GM21717 (cell line): ENCODE results near the gene PRM3.

Experiments
- ATAC-seq: cut with Tn5 transposase; IDR thresholded peaks from one replicate; pipeline ENCODE4 v1.9.1; 2021; ENCODE audit warnings: mild to moderate bottlenecking, moderate library complexity; ENCODE audit not compliant: unreplicated experiment

Gene PRM3

DNA sequence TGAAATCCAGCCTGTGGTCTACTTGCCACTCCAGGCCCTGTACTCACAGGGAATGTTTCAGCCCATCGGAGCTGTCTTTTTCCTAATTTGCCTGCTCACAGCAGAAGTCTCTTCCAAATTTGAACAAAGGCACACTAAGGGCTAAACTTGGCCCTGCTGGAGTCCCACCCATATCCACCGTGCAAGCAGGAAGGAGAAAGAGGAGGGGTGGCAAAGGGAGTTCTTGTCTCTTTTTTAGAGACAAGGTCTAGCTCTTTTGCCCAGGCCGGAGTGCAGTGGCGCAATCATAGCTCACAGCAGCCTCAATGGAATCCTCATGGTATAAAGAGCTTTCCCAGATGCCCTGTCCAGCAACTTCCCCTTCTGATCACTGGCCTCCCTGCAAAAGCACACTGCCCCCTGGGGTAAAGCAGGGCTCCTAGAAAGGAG lies 10.4 kb upstream of the PRM3 start:
- no peak for ATAC-seq

- ATAC-seq, result no peak
These were observed 7.4 kb upstream of the PRM3 start, which contains the start of gene PRM1 for GRCh38 chr16:11280616-11281522. TSS of gene PRM1 (minus strand) at chr16:11281330. CDS start at chr16:11281238, 92 bp downstream.

- ATAC-seq, result no peak
These were observed 5.5 kb upstream of the PRM3 start for GRCh38 chr16:11278681-11279628.

DNA sequence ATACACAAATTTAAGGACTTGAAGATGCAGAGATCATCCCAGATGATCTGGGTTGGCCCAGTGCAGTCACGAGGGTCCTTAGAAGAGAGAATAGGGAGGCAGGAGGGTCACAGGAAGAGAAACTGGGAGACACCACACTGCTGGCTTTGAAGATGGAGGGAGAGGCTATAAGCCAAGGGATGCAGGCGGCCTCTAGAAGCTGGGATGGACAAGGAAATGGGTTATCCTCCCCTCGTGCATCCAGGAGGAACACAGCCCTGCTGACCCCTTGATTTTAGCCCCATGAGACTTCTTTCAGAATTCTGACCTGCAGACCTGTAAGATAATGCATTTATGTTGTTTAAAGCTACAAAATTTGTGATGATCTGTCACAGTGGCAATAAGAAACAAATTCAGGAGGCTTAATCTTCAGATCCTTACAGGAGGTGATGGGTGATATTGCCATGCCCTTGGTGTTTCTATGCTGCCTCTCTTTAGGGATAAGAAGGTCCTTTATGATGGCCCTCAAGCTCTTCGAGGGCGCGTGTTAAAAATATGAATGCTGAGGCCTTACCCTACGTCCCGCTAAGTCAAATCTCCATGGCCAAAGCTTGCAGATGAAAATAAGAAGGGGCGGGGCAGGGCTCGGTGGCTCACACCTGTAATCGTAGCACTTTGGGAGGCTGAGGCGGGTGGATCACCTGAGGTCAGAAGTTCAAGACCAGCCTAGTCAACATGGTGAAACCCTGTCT lies 4.3 kb upstream of the PRM3 start:
- ATAC-seq, result no peak

DNA sequence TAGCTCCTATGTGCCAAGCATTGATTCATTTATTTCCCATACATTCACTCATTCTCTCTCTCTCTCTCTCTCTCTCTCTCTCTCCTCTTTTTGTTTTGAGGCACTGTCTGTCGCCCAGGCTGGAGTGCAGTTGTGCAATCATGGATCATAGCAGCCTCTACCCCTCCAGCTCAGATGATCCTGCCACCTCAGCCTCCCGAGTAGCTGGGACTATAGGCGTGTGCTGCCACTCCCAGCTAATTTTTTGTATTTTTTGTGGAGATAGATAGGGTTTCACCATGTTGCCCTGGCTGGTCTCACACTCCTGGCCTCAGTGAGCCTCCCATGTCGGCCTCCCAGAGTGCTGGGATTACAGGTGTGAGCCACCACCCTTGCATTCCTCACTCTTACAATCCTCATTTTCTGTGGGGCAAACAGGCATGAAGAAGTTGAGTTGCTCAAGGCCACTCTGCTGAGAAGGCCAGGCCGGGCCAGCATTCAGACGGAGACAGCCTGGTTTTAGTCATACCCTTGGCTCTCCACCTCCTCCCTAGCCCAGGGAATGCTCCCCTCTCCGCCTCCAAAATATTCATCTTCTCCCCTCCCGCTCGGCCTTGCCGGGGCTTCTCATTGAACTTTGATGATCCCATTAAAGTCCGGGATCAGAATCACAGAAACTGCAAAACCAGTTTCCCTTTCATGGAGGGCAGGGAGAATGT lies 3.6 kb upstream of the PRM3 start:
- ATAC-seq, result no peak

- ATAC-seq, result no peak
These were observed 2.9 kb upstream of the PRM3 start, which contains the start of gene PRM2 for GRCh38 chr16:11276143-11276895. TSS of gene PRM2 (minus strand) at chr16:11276480. CDS start at chr16:11276370, 110 bp downstream.

- ATAC-seq, result no peak
These were observed 1.5 kb upstream of the PRM3 start for GRCh38 chr16:11274964-11275363.

- no peak for ATAC-seq
These were observed 394 bp upstream of the PRM3 start for GRCh38 chr16:11273721-11274324.

DNA sequence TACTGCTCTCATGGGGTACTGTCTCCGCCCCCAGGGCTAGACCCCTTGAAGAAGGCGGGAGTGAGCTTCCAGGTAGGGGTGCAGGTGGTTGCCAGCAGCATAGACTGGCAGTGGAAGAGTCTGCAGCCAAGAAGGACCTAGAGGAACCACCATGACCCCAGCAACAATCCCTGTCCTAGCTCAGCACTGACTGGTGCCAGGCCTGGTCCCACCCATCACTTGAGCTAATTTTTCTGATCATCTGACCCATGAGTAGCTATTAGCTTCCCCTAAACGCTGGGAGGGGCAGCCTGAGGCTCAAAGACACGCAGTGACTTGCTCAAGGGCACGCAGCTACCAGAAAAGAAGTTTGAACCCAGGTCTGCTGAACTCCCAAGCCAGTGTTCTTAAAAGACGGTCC lies 945 bp downstream of the PRM3 start:
- ATAC-seq, result no peak

GRCh38 chr16:11271610-11272009 lies 1.8 kb downstream of the PRM3 start:
- no peak for ATAC-seq

DNA sequence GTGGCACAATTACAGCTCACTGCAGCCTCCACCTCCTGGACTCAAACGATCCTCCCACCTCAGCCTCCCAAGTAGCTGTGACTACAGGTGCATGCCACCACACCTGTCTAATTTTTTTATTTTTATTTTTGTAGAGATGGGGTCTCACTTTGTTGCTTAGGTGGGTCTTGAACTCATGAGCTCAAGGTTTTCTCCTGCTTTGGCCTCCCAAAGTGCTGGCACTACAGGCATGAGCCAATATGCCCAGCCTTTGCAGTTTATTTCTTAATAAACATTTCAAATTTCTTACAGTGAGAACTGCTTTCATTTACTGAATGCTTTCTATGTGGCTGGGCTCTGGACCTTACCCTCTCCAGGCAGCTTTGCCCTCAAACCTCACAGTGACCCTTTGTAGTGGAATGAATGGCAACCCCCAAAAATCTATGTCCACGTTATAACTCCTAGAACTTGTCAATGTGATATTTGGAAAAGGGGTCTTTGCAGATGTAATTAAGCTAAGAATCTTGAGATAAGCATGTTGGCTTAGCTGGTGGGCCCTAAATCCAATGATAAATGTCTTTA lies 2.7 kb downstream of the PRM3 start:
- no peak for ATAC-seq

- no peak for ATAC-seq
These were observed 4.5 kb downstream of the PRM3 start, which contains the start of gene TNP2 for GRCh38 chr16:11268921-11269375. TSS of gene TNP2 (minus strand) at chr16:11269325. CDS start at chr16:11269262, 63 bp downstream.

- ATAC-seq, result no peak
These were observed 8.3 kb downstream of the PRM3 start for GRCh38 chr16:11265124-11265523.

GRCh38 chr16:11264155-11264832 lies 9.1 kb downstream of the PRM3 start:
- no peak for ATAC-seq

- ATAC-seq, result no peak
These were observed 9.7 kb downstream of the PRM3 start for GRCh38 chr16:11263737-11264136.

- no peak for ATAC-seq
These were observed 10.5 kb downstream of the PRM3 start for GRCh38 chr16:11262915-11263314.

- no peak for ATAC-seq
These were observed 12.8 kb downstream of the PRM3 start for GRCh38 chr16:11260596-11260966.
